GM12873 (cell line): ENCODE results near the gene MTFP1.

ENCODE experiments used
- CTCF ChIP-seq: IDR thresholded peaks from 2 replicates; pipeline ENCODE4 v1.5.1; 2012; ENCODE audit warnings: low read depth, mild to moderate bottlenecking, moderate library complexity, low read length, control low read depth; ENCODE audit not compliant: insufficient read depth; ENCODE audit errors: missing control alignments

Gene MTFP1

GRCh38 chr22:30406400-30406799 lies 19.2 kb upstream of the MTFP1 start:
- TF ChIP-seq CTCF: no peak

GRCh38 chr22:30408388-30409102 lies 17.0 kb upstream of the MTFP1 start:
- no peak for TF ChIP-seq CTCF

GRCh38 chr22:30411780-30412179 lies 13.8 kb upstream of the MTFP1 start:
- no peak for TF ChIP-seq CTCF

- TF ChIP-seq CTCF: no peak
Measured at GRCh38 chr22:30413001-30413400, 12.6 kb upstream of the MTFP1 start.

GRCh38 chr22:30413745-30414524 lies 11.6 kb upstream of the MTFP1 start:
- no peak for TF ChIP-seq CTCF

GRCh38 chr22:30414525-30415047 lies 11.0 kb upstream of the MTFP1 start:
- TF ChIP-seq CTCF: no peak

- no peak for TF ChIP-seq CTCF
Measured at GRCh38 chr22:30416403-30416802, 9.2 kb upstream of the MTFP1 start.
